HepG2 (cell line): Measurements from ENCODE around the gene PIEZO2. TPM values are rescaled to one million over a fixed set of nuclear protein-coding genes. Genes with fewer than 3 reads are reported as not detected.

Experiments
- ATAC-seq: fragments of 200-7000 bp; cut with Tn5 transposase; 3 replicates; pipeline ENCODE4 v1.9.1; 2020; ENCODE audit warnings: mild to moderate bottlenecking, moderate library complexity
- BruUV-seq: library from RNA; stranded (reverse); fragments of 400-500 nt; replicated peaks from 2 replicates; lab custom pipeline; 2021; lab: Mats Ljungman, UMichigan
- CTCF ChIA-PET: fragments of 300-600 bp; formaldehyde crosslinking; extraction: SDS; loops from one replicate; lab custom pipeline; 2021; ENCODE audit warnings: low total read pairs, inconsistent platforms, low intra/inter-chr PET ratio; lab: Yijun Ruan, JAX
- POLR2A ChIA-PET: fragments of 350-600 bp; sonication (Branson Sonifier 250); formaldehyde crosslinking; loops from one replicate; lab custom pipeline; 2020; ENCODE audit warnings: antibody characterized with exemption, inconsistent platforms; lab: Yijun Ruan, JAX
- DNase-seq: peaks from one replicate; pipeline ENCODE4 v3.0.0-alpha.2; 2015; ENCODE audit warnings: low spot score
- FAIRE-seq: peaks from 3 replicates; lab custom pipeline; 2011; peaks lifted over from hg19 to GRCh38; lab: Jason Lieb, UNC
- H2AFZ ChIP-seq: one replicate; pipeline ENCODE4 v1.6.1; 2011; ENCODE audit warnings: low read length, inconsistent platforms
- H3K27ac ChIP-seq: fragments of 300-600 bp; 3 replicates; pipeline ENCODE4 v1.8.0; 2011; ENCODE audit warnings: mixed run types, mild to moderate bottlenecking, mixed read lengths, low read length, inconsistent platforms; ENCODE audit not compliant: insufficient read depth; ENCODE audit errors: extremely low read length
- H3K27me3 ChIP-seq, 2 experiments: fragments of 200-600 bp in 1 of 2; 2 replicates in 1 of 2; 3 replicates in 1 of 2; pipeline versions ENCODE4 v1.6.0 to v1.8.0; 2011; ENCODE audit warnings: low read length in 2 of 2, mild to moderate bottlenecking in 2 of 2, moderate library complexity in 2 of 2, inconsistent platforms in 1 of 2; ENCODE audit not compliant: insufficient read depth in 2 of 2, control insufficient read depth in 1 of 2
- H3K36me3 ChIP-seq, 2 experiments: fragments of 200-600 bp in 1 of 2; replicated peaks in 1 of 2; 2 replicates in 1 of 2; 3 replicates in 1 of 2; pipeline versions ENCODE4 v1.5.1 to v1.8.0; 2011; ENCODE audit warnings: low read length in 2 of 2, inconsistent platforms in 1 of 2; ENCODE audit not compliant: insufficient read depth in 2 of 2, control insufficient read depth in 1 of 2
- H3K4me1 ChIP-seq: 2 replicates; pipeline ENCODE4 v1.5.1; 2012; ENCODE audit warnings: low read length, inconsistent platforms; ENCODE audit not compliant: insufficient read depth
- H3K4me2 ChIP-seq: 2 replicates; pipeline ENCODE4 v1.6.0; 2011; ENCODE audit warnings: low read depth, low read length, inconsistent platforms
- H3K4me3 ChIP-seq, 3 experiments: fragments of 200-600 bp in 1 of 3; sonication (generic), shearing (Covaris generic) in 1 of 3; replicated peaks in 1 of 3; 2 replicates each; pipeline ENCODE4 v1.5.1; 2011 to 2016; ENCODE audit warnings: low read length in 3 of 3, inconsistent platforms in 2 of 3, low read depth in 2 of 3, mild to moderate bottlenecking in 2 of 3, control low read depth in 1 of 3, mixed read lengths in 1 of 3; ENCODE audit not compliant: insufficient read depth in 1 of 3
- H3K79me2 ChIP-seq: one replicate; pipeline ENCODE4 v1.6.1; 2011; ENCODE audit warnings: low read length, inconsistent platforms; ENCODE audit not compliant: insufficient read depth
- H3K9ac ChIP-seq: 2 replicates; pipeline ENCODE4 v1.6.0; 2011; ENCODE audit warnings: mild to moderate bottlenecking, low read depth, low read length, inconsistent platforms; ENCODE audit not compliant: insufficient read depth
- H3K9me3 ChIP-seq: 2 replicates; pipeline ENCODE4 v1.5.1; 2012; ENCODE audit warnings: mild to moderate bottlenecking, low read length
- H4K20me1 ChIP-seq: 2 replicates; pipeline ENCODE4 v1.6.0; 2011; ENCODE audit warnings: inconsistent platforms, mild to moderate bottlenecking, low read length, moderate library complexity; ENCODE audit not compliant: insufficient read depth
- CBX1 ChIP-seq: IDR thresholded peaks from one replicate; pipeline ENCODE4 v1.6.1; 2016; ENCODE audit warnings: antibody characterized with exemption, low read depth
- GTF3A ChIP-seq: sonication (generic); formaldehyde crosslinking; conservative IDR thresholded peaks from 2 replicates; pipeline ENCODE4 v1.4.0; 2020; ENCODE audit warnings: mild to moderate bottlenecking, missing genetic modification reagents
- JUNB ChIP-seq: sonication (generic); formaldehyde crosslinking; IDR thresholded peaks from 2 replicates; pipeline ENCODE4 v1.8.0; 2022; ENCODE audit warnings: missing genetic modification reagents, mild to moderate bottlenecking, borderline replicate concordance
- MAFK ChIP-seq, 2 experiments: IDR thresholded peaks in 1 of 2; conservative IDR thresholded peaks in 1 of 2; 2 replicates each; pipeline ENCODE4 v1.6.1; 2011; ENCODE audit warnings: improper control_type of control experiment in 2 of 2, low read length in 2 of 2
- MBD4 ChIP-seq: IDR thresholded peaks from 2 replicates; pipeline ENCODE4 v1.6.1; 2012; ENCODE audit warnings: low read length, inconsistent platforms, borderline replicate concordance
- NFAT5 ChIP-seq: sonication (generic); formaldehyde crosslinking; IDR thresholded peaks from 2 replicates; pipeline ENCODE4 v1.4.0; 2020; ENCODE audit warnings: missing genetic modification reagents
- NFKB2 ChIP-seq: sonication (generic); formaldehyde crosslinking; IDR thresholded peaks from 2 replicates; pipeline ENCODE4 v1.4.0; 2020; ENCODE audit warnings: missing genetic modification reagents, borderline replicate concordance
- NR2F2 ChIP-seq: IDR thresholded peaks from 2 replicates; pipeline ENCODE4 v1.6.1; 2012; ENCODE audit warnings: low read depth, inconsistent platforms, borderline replicate concordance
- PPARG ChIP-seq: conservative IDR thresholded peaks from 2 replicates; pipeline ENCODE4 v1.6.1; 2016; ENCODE audit warnings: missing biosample characterization, missing genetic modification reagents
- ZBTB34 ChIP-seq: sonication (generic); formaldehyde crosslinking; IDR thresholded peaks from 2 replicates; pipeline ENCODE4 v1.8.0; 2022; ENCODE audit warnings: mild to moderate bottlenecking, missing genetic modification reagents
- ZNF484 ChIP-seq: sonication (generic); formaldehyde crosslinking; IDR thresholded peaks from 2 replicates; pipeline ENCODE4 v1.5.1; 2020; ENCODE audit warnings: mild to moderate bottlenecking, low read depth, missing genetic modification reagents, borderline replicate concordance
- ZNF543 ChIP-seq: sonication (generic); formaldehyde crosslinking; IDR thresholded peaks from 2 replicates; pipeline ENCODE4 v1.4.0; 2020; ENCODE audit warnings: mild to moderate bottlenecking, missing genetic modification reagents
- ZNF737 ChIP-seq: sonication (generic); formaldehyde crosslinking; IDR thresholded peaks from 2 replicates; pipeline ENCODE4 v1.5.0; 2020; ENCODE audit warnings: missing genetic modification reagents, mild to moderate bottlenecking, borderline replicate concordance
- ZUFSP ChIP-seq: sonication (generic); formaldehyde crosslinking; IDR thresholded peaks from 2 replicates; pipeline ENCODE4 v1.9.0; 2021; ENCODE audit warnings: missing genetic modification reagents, mild to moderate bottlenecking, borderline replicate concordance
- WGBS: methylation state at CpG from one replicate; pipeline ENCODE4 v1.1.6; 2017; ENCODE audit warnings: low lambda C conversion rate; 5-methylcytosine and 5-hydroxymethylcytosine counted together
- in situ Hi-C: cut with HindIII; loops from 2 replicates; pipeline ENCODE4 v1.10.0; 2017; ENCODE audit warnings: low pct_unique_long_range_greater_than_20kb; ENCODE audit not compliant: extremely low pct_ligation_motif_present
- intact Hi-C: fragments of 100-400 bp; cut with micrococcal nuclease; formaldehyde crosslinking; loops from one replicate; pipeline ENCODE4 v1.10.0; 2022; ENCODE audit not compliant: unreplicated experiment
- polyA plus RNA-seq, 8 experiments: library from polyadenylated mRNA; depleted of rRNA in 3 of 8; stranded (reverse) in 7 of 8; unstranded in 1 of 8; fragments of >200 nt; fragmentation: Illumina TruSeq in 4 of 8; extraction: Trizol in 4 of 8; gene quantifications; 2 replicates each; pipeline versions ENCODE4 v1.2.1 to v1.2.3, GENCODE V29; 2011 to 2016; ENCODE audit warnings: low read depth in 4 of 8, missing spikeins in 1 of 8, mixed read lengths in 1 of 8; ENCODE audit not compliant: insufficient read depth in 1 of 8
- total RNA-seq, 5 experiments: library from RNA; depleted of rRNA; stranded (reverse); fragments of >200 nt; fragmentation: Illumina TruSeq; extraction: Trizol; gene quantifications; 2 replicates each; pipeline ENCODE4 v1.2.3, GENCODE V29; 2016; ENCODE audit warnings: low read depth in 1 of 5

PIEZO2 gene
- total and polyA plus RNA-seq, 2 of the 13 experiments (the other 11 are each of a cell fraction or from before 2014, with no cell fraction given): 15.2 to 27.2 TPM

- TF ChIP-seq NFAT5 (CRISPR knock-in tag) (no peak), PPARG (CRISPR knock-in tag) (peak; percentile 69; the same call in 1 of the 2 replicates)
- TF ChIP-seq, all 625 proteins: peak for 9
Observed at GRCh38 chr18:10851824-10852319, 297.5 kb downstream of the PIEZO2 start (continued).

GRCh38 chr18:10850840-10851239, 298.5 kb downstream of the PIEZO2 start:
- Histone ChIP-seq H3K4me1 (peaks cover 29% of the 10 kb centered on the region), H3K4me3 (no peak overlapping the region), H2AFZ (no peak overlapping the region), H3K9me3 (no peaks in the 10 kb centered on the region), H3K36me3 (no peaks in the 10 kb centered on the region; a peak in 2 of 5 replicates), H3K79me2 (no peaks in the 10 kb centered on the region), H3K4me2 (no peak overlapping the region), H4K20me1 (no peaks in the 10 kb centered on the region), H3K27ac (no peak overlapping the region), H3K9ac (no peak overlapping the region), H3K27me3 (no peaks in the 10 kb centered on the region; a peak in 1 of 5 replicates)
- intact Hi-C loops (loop anchor here (1.0 to 5.0 kb wide), 2 partner anchors 190 to 456 kb away; no protein-coding TSS in a partner anchor), in situ Hi-C loops (loop anchor here (5.0 to 10.0 kb wide), 3 partner anchors 64 to 301 kb away; no protein-coding TSS in a partner anchor)
- BruUV-seq: no TSS peak
- POLR2A ChIA-PET: interaction anchor here (1.5 kb wide), 1 partner anchor 190 kb away, joined by 6 read pairs; no protein-coding TSS in a partner anchor
- WGBS: 81% methylated on average over 1 of the region's 1 CpG
- ATAC-seq (no peak), DNase-seq (no peak), FAIRE-seq (no peak)
- CTCF ChIA-PET: interaction anchor here (1.1 to 3.2 kb wide), 3 partner anchors 35 to 304 kb away, joined by 3 to 34 read pairs (median 25); no protein-coding TSS in a partner anchor
- TF ChIP-seq GTF3A (no peak), JUNB (CRISPR knock-in tag) (no peak), MAFK (conservative IDR thresholded peaks at IDR 0.05 in 1 of 2, IDR thresholded peaks at IDR 0.05 in 1 of 2; ENCODE audit: low read length in 2 of 2) (no peak), ZNF484 (CRISPR knock-in tag) (no peak), NFKB2 (CRISPR knock-in tag) (no peak), NR2F2 (no peak), ZNF543 (CRISPR knock-in tag) (no peak), ZUFSP (CRISPR knock-in tag) (no peak), CBX1 (no peak), ZNF737 (CRISPR knock-in tag) (no peak), ZBTB34 (CRISPR knock-in tag) (no peak), MBD4 (no peak)
